ENCODE measurements around the gene CUTA. TPM values are rescaled to one million over a fixed set of nuclear protein-coding genes. Genes with fewer than 3 reads are reported as not detected.

The CUTA gene
- total RNA-seq, 1 experiment from 2014 or later = 186 TPM

- Histone ChIP-seq H3K79me2 (ENCODE audit: insufficient read depth, low read length) (no peaks in the 10 kb centered on the region), H3K27me3 (ENCODE audit: insufficient read depth, low read length) (no peaks in the 10 kb centered on the region), H3K27ac (ENCODE audit: low read depth, low read length) (peak overlapping the region; percentile 86), H3K9me3 (ENCODE audit: control insufficient read depth in 1 of 2, insufficient read depth in 1 of 2, low read depth in 1 of 2, low read length in 2 of 2) (no peaks in the 10 kb centered on the region), H2AFZ (ENCODE audit: low read depth, low read length, poor library complexity, severe bottlenecking) (no peak overlapping the region), H3K4me3 (replicated peaks in 1 of 2; ENCODE audit: low read depth in 1 of 2, low read length in 2 of 2) (peak overlapping the region; percentile 65 to 68), H4K20me1 (ENCODE audit: insufficient read depth) (no peaks in the 10 kb centered on the region), H3K4me2 (ENCODE audit: low read length) (peak overlapping the region; percentile 82), H3K4me1 (ENCODE audit: control insufficient read depth in 1 of 2, insufficient read depth in 2 of 2, low read length in 2 of 2) (peaks cover 22 to 56% of the 10 kb centered on the region in 2 experiments), H3K36me3 (ENCODE audit: control insufficient read depth in 1 of 2, insufficient read depth in 2 of 2, low read length in 2 of 2) (no peaks in the 10 kb centered on the region), H3K9ac (ENCODE audit: low read length) (peak overlapping the region; percentile 75), H3K9me2 (ENCODE audit: insufficient read depth) (no peaks in the 10 kb centered on the region)
- peak; percentile 77 for ATAC-seq
- ChIA-PET POLR2A (interaction anchor here (0.6 to 2.1 kb wide), 2 partner anchors 29 to 154 kb away, joined by 3 to 7 read pairs; partner anchors contain the start of genes RPS18, VPS52 and ZBTB9), RAD21 (ENCODE audit: low non-redundant PET in 1 of 2, low total read pairs in 2 of 2, uncharacterized antibody in 2 of 2, unreplicated experiment in 2 of 2) (interaction anchor here in 1 of 2 experiments (0.6 kb wide), 1 partner anchor 146 kb away, joined by 3 read pairs; no protein-coding TSS in a partner anchor), CTCF (interaction anchor here (0.7 to 1.6 kb wide), 4 partner anchors 14 to 149 kb away, joined by 3 to 7 read pairs (median 4); partner anchors contain the start of genes B3GALT4 and ZBTB9)
- BruUV-seq (replicated peaks) = no TSS peak
- intact Hi-C loops (cut with micrococcal nuclease) = loop anchor here (5.0 kb wide), 1 partner anchor 129 kb away; the partner anchor contains the start of gene RGL2
- TF ChIP-seq CTCF (IDR thresholded peaks at IDR 0.05 in 2 of 3, conservative IDR thresholded peaks at IDR 0.05 in 1 of 3; ENCODE audit: borderline replicate concordance in 1 of 3, insufficient read depth in 1 of 3, low read depth in 2 of 3, low read length in 2 of 3) = peak in 2 of 3 experiments; percentile 60 to 65; a peak in 4 of 6 replicates
- TF ChIP-seq TCF7L2 (IDR thresholded peaks at IDR 0.05; ENCODE audit: borderline replicate concordance, extremely low read depth, insufficient read depth, insufficient read length) = no peak
- TF ChIP-seq MAX (IDR thresholded peaks at IDR 0.05) = no peak
- TF ChIP-seq FOSL1 (IDR thresholded peaks at IDR 0.05; ENCODE audit: low read depth) = no peak
- TF ChIP-seq EZH2 (IDR thresholded peaks at IDR 0.05) = no peak
- no peak for TF ChIP-seq JUND (IDR thresholded peaks at IDR 0.05)
- TF ChIP-seq EGR1 (IDR thresholded peaks at IDR 0.05; ENCODE audit: low read depth) = no peak
- TF ChIP-seq POLR2A (IDR thresholded peaks at IDR 0.05; ENCODE audit: borderline replicate concordance, extremely low read depth, insufficient read depth, insufficient read length) = peak; percentile 64
- TF ChIP-seq ZFX (IDR thresholded peaks at IDR 0.05) = no peak
- no peak for TF ChIP-seq SRF (IDR thresholded peaks at IDR 0.05; ENCODE audit: low read depth)
- peak; percentile 86 for TF ChIP-seq POLR2AphosphoS5 (IDR thresholded peaks at IDR 0.05; ENCODE audit: low read depth, low read length)
- TF ChIP-seq ZBTB33 (IDR thresholded peaks at IDR 0.05; ENCODE audit: extremely low read depth, insufficient replicate concordance, low read length) = no peak
- no peak for TF ChIP-seq ZNF274 (IDR thresholded peaks at IDR 0.05; ENCODE audit: low read depth, low read length)
- TF ChIP-seq RAD21 (IDR thresholded peaks at IDR 0.05; ENCODE audit: low read depth) = no peak
- peak; percentile 63 for DNase-seq (ENCODE audit: low read depth, low spot score)
These were observed 8.0 kb upstream of the CUTA start for GRCh38 chr6:33425668-33426577.
